Measurements from ENCODE around the gene C1orf174. TPM values are rescaled to one million over a fixed set of nuclear protein-coding genes. Genes with fewer than 3 reads are reported as not detected.

The C1orf174 gene
- total RNA-seq, 1 experiment from 2014 or later, result 41.2 TPM

DNA sequence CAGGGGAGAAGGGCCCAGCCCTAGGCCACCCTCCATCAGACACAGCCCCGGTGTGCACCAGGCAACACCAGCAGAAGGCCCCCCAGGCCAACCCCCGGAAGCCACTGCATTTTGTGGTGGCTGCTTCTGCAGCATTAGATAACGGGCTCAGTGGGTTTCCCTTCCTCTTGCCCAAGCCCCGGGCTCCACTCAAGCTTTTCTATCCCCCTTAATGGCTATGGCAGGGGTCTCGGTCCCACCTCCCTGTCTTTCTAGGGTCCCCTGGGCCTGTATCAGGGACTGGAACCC is 18.9 kb downstream of the C1orf174 start:
- ChIA-PET POLR2A (no interaction called here), CTCF (no interaction called here)
- Histone ChIP-seq H3K36me3 (ENCODE audit: control insufficient read depth, insufficient read depth, low read length) (no peaks in the 10 kb centered on the region), H3K27ac (ENCODE audit: low read length) (no peak overlapping the region), H3K27me3 (ENCODE audit: control insufficient read depth, insufficient read depth, low read length) (no peaks in the 10 kb centered on the region), H3K4me3 (ENCODE audit: low read depth in 2 of 2, low read length in 2 of 2) (no peak overlapping the region), H3K9me3 (ENCODE audit: control insufficient read depth, insufficient read depth, low read depth, low read length) (peaks cover 2% of the 10 kb centered on the region; the same call in 1 of the 2 replicates), H3K4me1 (ENCODE audit: control insufficient read depth, insufficient read depth, low read length) (no peaks in the 10 kb centered on the region)
- TF ChIP-seq POLR2AphosphoS5 (IDR thresholded peaks at IDR 0.05; ENCODE audit: low read depth, low read length) (no peak), TCF7L2 (IDR thresholded peaks at IDR 0.05; ENCODE audit: low read depth, low read length) (no peak)
- in situ Hi-C loops (cut with HindIII; ENCODE audit: low pct_unique_long_range_greater_than_20kb, low sequenced_read_pairs), result no loop called here
- no peak for DNase-seq (ENCODE audit: low read depth, low spot score)
- intact Hi-C loops (cut with micrococcal nuclease; ENCODE audit: unreplicated experiment), result no loop called here
- no peak for ATAC-seq
- no TSS peak for BruUV-seq (replicated peaks)

GRCh38 chr1:3880429-3881192 is 19.5 kb downstream of the C1orf174 start:
- H3K4me1 ChIP-seq (ENCODE audit: control insufficient read depth, insufficient read depth, low read length), result no peaks in the 10 kb centered on the region
- no TSS peak for BruUV-seq (replicated peaks)
- H3K9me3 ChIP-seq (ENCODE audit: control insufficient read depth, insufficient read depth, low read depth, low read length), result peaks cover 2% of the 10 kb centered on the region; the same call in 1 of the 2 replicates
- H3K36me3 ChIP-seq (ENCODE audit: control insufficient read depth, insufficient read depth, low read length), result no peaks in the 10 kb centered on the region
- no peaks in the 10 kb centered on the region for H3K27me3 ChIP-seq (ENCODE audit: control insufficient read depth, insufficient read depth, low read length)
- ChIA-PET CTCF (no interaction called here), POLR2A (no interaction called here)
- no peak overlapping the region for H3K27ac ChIP-seq (ENCODE audit: low read length)
- no peak overlapping the region for H3K4me3 ChIP-seq (ENCODE audit: low read depth in 2 of 2, low read length in 2 of 2)
- no peak for TF ChIP-seq CTCF (IDR thresholded peaks at IDR 0.05)
- no peak for TF ChIP-seq TCF7L2 (IDR thresholded peaks at IDR 0.05; ENCODE audit: low read depth, low read length)
- no peak for TF ChIP-seq SIN3A (IDR thresholded peaks at IDR 0.05; ENCODE audit: borderline replicate concordance, insufficient read depth, low read depth, low read length)
- no peak for ATAC-seq
- in situ Hi-C loops (cut with HindIII; ENCODE audit: low pct_unique_long_range_greater_than_20kb, low sequenced_read_pairs), result no loop called here
- DNase-seq (ENCODE audit: low read depth, low spot score), result no peak
- intact Hi-C loops (cut with micrococcal nuclease; ENCODE audit: unreplicated experiment), result no loop called here

DNA sequence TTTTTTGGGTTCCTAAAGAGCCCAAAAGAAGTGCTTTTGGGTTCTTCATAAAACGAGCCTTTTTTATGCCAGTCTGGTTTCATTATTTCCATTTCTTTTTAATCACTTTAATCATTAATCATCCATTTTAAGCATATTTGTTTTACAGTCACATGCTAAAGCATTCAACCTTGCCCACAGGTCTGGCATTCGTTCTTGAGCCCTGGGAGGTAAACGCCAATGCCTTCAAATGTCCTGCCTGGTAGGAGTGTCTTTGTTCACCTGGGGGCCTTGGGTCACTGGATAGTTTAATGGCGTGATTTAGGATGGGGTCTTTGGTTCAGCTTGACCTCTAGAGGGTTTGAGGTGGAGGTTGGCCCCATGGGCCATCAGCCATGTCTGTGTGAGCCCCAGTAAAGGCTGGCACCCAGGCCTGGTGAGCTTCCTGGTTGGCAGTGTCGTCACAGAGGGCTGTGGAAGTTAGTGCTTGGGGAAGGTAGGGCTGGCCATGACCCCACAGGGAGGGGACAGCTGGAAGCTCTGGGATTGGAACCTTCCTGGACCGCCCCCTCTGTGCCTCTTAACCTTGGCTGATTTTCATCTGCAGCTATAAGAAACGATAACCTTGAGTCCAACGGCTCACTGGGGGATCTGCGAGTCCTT is 20.2 kb downstream of the C1orf174 start:
- H3K9me3 ChIP-seq (ENCODE audit: control insufficient read depth, insufficient read depth, low read depth, low read length), result peaks cover 2% of the 10 kb centered on the region; the same call in 1 of the 2 replicates
- no TSS peak for BruUV-seq (replicated peaks)
- no peak overlapping the region for H3K27ac ChIP-seq (ENCODE audit: low read length)
- H3K27me3 ChIP-seq (ENCODE audit: control insufficient read depth, insufficient read depth, low read length), result no peaks in the 10 kb centered on the region
- POLR2A ChIA-PET, result no interaction called here
- no peaks in the 10 kb centered on the region for H3K4me1 ChIP-seq (ENCODE audit: control insufficient read depth, insufficient read depth, low read length)
- intact Hi-C loops (cut with micrococcal nuclease; ENCODE audit: unreplicated experiment) (no loop called here), in situ Hi-C loops (cut with HindIII; ENCODE audit: low pct_unique_long_range_greater_than_20kb, low sequenced_read_pairs) (no loop called here)
- CTCF ChIA-PET, result no interaction called here
- no peaks in the 10 kb centered on the region for H3K36me3 ChIP-seq (ENCODE audit: control insufficient read depth, insufficient read depth, low read length)
- no peak for DNase-seq (ENCODE audit: low read depth, low spot score)
- ATAC-seq, result no peak
- H3K4me3 ChIP-seq (ENCODE audit: low read depth in 2 of 2, low read length in 2 of 2), result no peak overlapping the region
- TF ChIP-seq SIN3A (IDR thresholded peaks at IDR 0.05; ENCODE audit: borderline replicate concordance, insufficient read depth, low read depth, low read length), result no peak
- TF ChIP-seq POLR2AphosphoS5 (IDR thresholded peaks at IDR 0.05; ENCODE audit: low read depth, low read length), result no peak

- Histone ChIP-seq H3K9me3 (ENCODE audit: control insufficient read depth, insufficient read depth, low read depth, low read length) (peaks cover 2% of the 10 kb centered on the region; the same call in 1 of the 2 replicates), H3K27ac (ENCODE audit: low read length) (no peak overlapping the region), H3K4me1 (ENCODE audit: control insufficient read depth, insufficient read depth, low read length) (no peaks in the 10 kb centered on the region), H3K36me3 (ENCODE audit: control insufficient read depth, insufficient read depth, low read length) (no peaks in the 10 kb centered on the region), H3K27me3 (ENCODE audit: control insufficient read depth, insufficient read depth, low read length) (no peaks in the 10 kb centered on the region), H3K4me3 (ENCODE audit: low read depth in 2 of 2, low read length in 2 of 2) (no peak overlapping the region)
- CTCF ChIA-PET, result no interaction called here
- intact Hi-C loops (cut with micrococcal nuclease; ENCODE audit: unreplicated experiment) (no loop called here), in situ Hi-C loops (cut with HindIII; ENCODE audit: low pct_unique_long_range_greater_than_20kb, low sequenced_read_pairs) (no loop called here)
- DNase-seq (ENCODE audit: low read depth, low spot score) (no peak), ATAC-seq (no peak)
- BruUV-seq (replicated peaks), result no TSS peak
- POLR2A ChIA-PET, result no interaction called here
- TF ChIP-seq SIN3A (IDR thresholded peaks at IDR 0.05; ENCODE audit: borderline replicate concordance, insufficient read depth, low read depth, low read length), result no peak
- TF ChIP-seq REST (IDR thresholded peaks at IDR 0.05; ENCODE audit: insufficient read depth in 1 of 2, low read depth in 2 of 2, low read length in 1 of 2), result no peak
- TF ChIP-seq POLR2AphosphoS5 (IDR thresholded peaks at IDR 0.05; ENCODE audit: low read depth, low read length), result no peak
- no peak for TF ChIP-seq TCF7L2 (IDR thresholded peaks at IDR 0.05; ENCODE audit: low read depth, low read length)
- TF ChIP-seq CTCF (IDR thresholded peaks at IDR 0.05), result no peak
Observed at GRCh38 chr1:3879099-3879498, 21.0 kb downstream of the C1orf174 start.

Measured in Panc1 (cell line).